GM23338 (cell line): ENCODE measurements around the gene KIAA1671. TPM values are rescaled to one million over a fixed set of nuclear protein-coding genes. Genes with fewer than 3 reads are reported as not detected.

Experiments used
- ATAC-seq: fragments of 200-7000 bp; cut with Tn5 transposase; 3 replicates; pipeline ENCODE4 v1.9.1; 2020
- DNase-seq: peaks from one replicate; pipeline ENCODE4 v3.0.0-alpha.2; 2015; ENCODE audit warnings: low spot score
- H2AFZ ChIP-seq: fragments of 200-600 bp; sonication (generic); 2 replicates; pipeline ENCODE4 v1.8.0; 2016; ENCODE audit warnings: antibody characterized with exemption, mild to moderate bottlenecking, moderate library complexity
- H3F3A ChIP-seq: fragments of 200-600 bp; sonication (generic); replicated peaks from 2 replicates; pipeline ENCODE4 v1.8.0; 2017; ENCODE audit warnings: antibody characterized with exemption, mixed run types, low read depth
- H3K27ac ChIP-seq: fragments of 200-600 bp; sonication (generic); 2 replicates; pipeline ENCODE4 v1.6.1; 2016; ENCODE audit warnings: low read depth
- H3K27me3 ChIP-seq: fragments of 200-600 bp; sonication (generic); 2 replicates; pipeline ENCODE4 v1.8.0; 2016; ENCODE audit warnings: mild to moderate bottlenecking, mixed run types, moderate library complexity; ENCODE audit not compliant: insufficient read depth
- H3K36me3 ChIP-seq: fragments of 200-600 bp; sonication (generic); 2 replicates; pipeline ENCODE4 v1.8.0; 2016; ENCODE audit warnings: mild to moderate bottlenecking; ENCODE audit not compliant: insufficient read depth
- H3K4me1 ChIP-seq: fragments of 200-600 bp; sonication (generic); 2 replicates; pipeline ENCODE4 v1.8.0; 2016; ENCODE audit warnings: mild to moderate bottlenecking, moderate library complexity; ENCODE audit not compliant: insufficient read depth
- H3K4me2 ChIP-seq: fragments of 200-600 bp; sonication (generic); 2 replicates; pipeline ENCODE4 v1.7.1; 2017; ENCODE audit warnings: mixed run types
- H3K4me3 ChIP-seq: fragments of 200-600 bp; sonication (generic); 2 replicates; pipeline ENCODE4 v1.6.1; 2016; ENCODE audit warnings: mixed run types
- H3K79me2 ChIP-seq: fragments of 200-600 bp; sonication (generic); replicated peaks from 2 replicates; pipeline ENCODE4 v1.8.0; 2017; ENCODE audit warnings: mild to moderate bottlenecking; ENCODE audit not compliant: insufficient read depth
- H3K9me2 ChIP-seq: fragments of 200-600 bp; sonication (generic); 2 replicates; pipeline ENCODE4 v1.8.0; 2017; ENCODE audit not compliant: insufficient read depth
- H4K20me1 ChIP-seq: fragments of 200-600 bp; sonication (generic); replicated peaks from 2 replicates; pipeline ENCODE4 v1.8.0; 2017; ENCODE audit warnings: mild to moderate bottlenecking; ENCODE audit not compliant: insufficient read depth
- H3K27ac Mint-ChIP-seq: 2 replicates; pipeline ENCODE4 v1.8.0; 2020; ENCODE audit warnings: inconsistent platforms, mild to moderate bottlenecking, moderate library complexity, mixed read lengths
- H3K27me3 Mint-ChIP-seq: 3 replicates; pipeline ENCODE4 v1.8.0; 2022; ENCODE audit warnings: low read depth, mild to moderate bottlenecking, moderate library complexity, mixed read lengths, inconsistent platforms; ENCODE audit not compliant: insufficient read depth, poor library complexity
- H3K36me3 Mint-ChIP-seq: 3 replicates; pipeline ENCODE4 v1.8.0; 2021; ENCODE audit warnings: low read depth, mild to moderate bottlenecking, inconsistent platforms, moderate library complexity, mixed read lengths
- H3K4me1 Mint-ChIP-seq: 3 replicates; pipeline ENCODE4 v1.8.0; 2020; ENCODE audit warnings: mild to moderate bottlenecking, inconsistent platforms, mixed read lengths
- H3K4me3 Mint-ChIP-seq: 3 replicates; pipeline ENCODE4 v1.8.0; 2021; ENCODE audit warnings: moderate library complexity, mild to moderate bottlenecking, inconsistent platforms, mixed read lengths
- H3K9me3 Mint-ChIP-seq: 3 replicates; pipeline ENCODE4 v1.8.0; 2020; ENCODE audit warnings: moderate library complexity, mild to moderate bottlenecking, inconsistent platforms, mixed read lengths
- CREB1 ChIP-seq: fragments of 250-450 bp; sonication (Bioruptor Pico); IDR thresholded peaks from 2 replicates; pipeline ENCODE4 v1.5.0; 2020; ENCODE audit warnings: low read depth, mild to moderate bottlenecking, moderate library complexity
- EZH2 ChIP-seq: fragments of 200-600 bp; sonication (generic); IDR thresholded peaks from one replicate; pipeline ENCODE4 v1.8.0; 2017; ENCODE audit warnings: antibody characterized with exemption, mild to moderate bottlenecking, low read depth; ENCODE audit not compliant: unreplicated experiment
- EZH2phosphoT487 ChIP-seq: fragments of 200-600 bp; sonication (generic); IDR thresholded peaks from one replicate; pipeline ENCODE4 v1.8.1; 2018; ENCODE audit warnings: antibody characterized with exemption; ENCODE audit not compliant: unreplicated experiment
- JUNB ChIP-seq: IDR thresholded peaks from one replicate; pipeline ENCODE4 v1.6.1; 2016; ENCODE audit warnings: antibody characterized with exemption; ENCODE audit not compliant: unreplicated experiment
- NANOG ChIP-seq: IDR thresholded peaks from 2 replicates; pipeline ENCODE4 v1.6.1; 2016; ENCODE audit warnings: antibody characterized with exemption, borderline replicate concordance
- POLR2AphosphoS5 ChIP-seq: IDR thresholded peaks from 2 replicates; pipeline ENCODE4 v1.6.1; 2016; ENCODE audit warnings: antibody characterized with exemption, low read depth
- ZNF114 ChIP-seq: fragments of 250-450 bp; sonication (Bioruptor Pico); IDR thresholded peaks from 2 replicates; pipeline ENCODE4 v1.5.0; 2020; ENCODE audit warnings: mild to moderate bottlenecking, moderate library complexity
- ZNF331 ChIP-seq: fragments of 250-450 bp; sonication (Bioruptor Pico); IDR thresholded peaks from 2 replicates; pipeline ENCODE4 v1.5.0; 2020; ENCODE audit warnings: low read depth, mild to moderate bottlenecking, moderate library complexity
- polyA plus RNA-seq: library from polyadenylated mRNA; unstranded; fragments of >200 nt; fragmentation: Nextera tagmentation; extraction: Ambion mirVana; gene quantifications from 2 replicates; pipeline ENCODE4 v1.2.1, GENCODE V29; 2016
- total RNA-seq: library from RNA; depleted of rRNA; stranded (reverse); fragments of >200 nt; shearing (Covaris generic); gene quantifications from 2 replicates; pipeline ENCODE4 v1.2.3, GENCODE V29; 2014
- TF ChIP-seq, protein P1 (sequence below): fragments of 250-450 bp; sonication (Bioruptor Pico); IDR thresholded peaks from 2 replicates; pipeline ENCODE4 v1.5.0; 2020; ENCODE audit warnings: mild to moderate bottlenecking, moderate library complexity
- TF ChIP-seq, protein P2 (sequence below): IDR thresholded peaks from one replicate; pipeline ENCODE4 v1.6.1; 2018; ENCODE audit warnings: antibody characterized with exemption; ENCODE audit not compliant: unreplicated experiment

KIAA1671 gene
- total and polyA plus RNA-seq, 2 experiments from 2014 or later = 6.1 to 27.2 TPM

DNA sequence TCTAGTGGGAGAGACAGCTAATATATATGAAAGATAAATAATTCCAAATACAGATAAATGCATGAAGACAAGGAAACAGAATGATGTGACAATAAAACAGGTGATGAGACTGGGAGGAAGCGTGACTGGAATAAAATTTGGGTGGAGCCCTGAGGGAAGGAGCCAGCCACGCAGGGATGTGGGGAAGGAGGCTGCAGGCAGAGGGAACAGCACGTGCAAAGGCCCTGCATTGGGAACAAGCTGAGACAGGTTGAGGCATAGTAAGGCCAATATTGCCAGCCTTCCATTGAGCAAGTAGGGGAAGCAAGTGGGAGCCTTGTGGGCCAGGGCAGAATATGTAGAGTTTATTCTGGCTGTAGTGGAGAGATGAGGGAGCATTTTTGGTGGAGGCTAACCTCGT is 139.6 kb downstream of the KIAA1671 start:
- Histone ChIP-seq H2AFZ (no peak overlapping the region), H3K9me2 (no peaks in the 10 kb centered on the region), H3K4me1 (no peaks in the 10 kb centered on the region), H3K36me3 (no peaks in the 10 kb centered on the region), H4K20me1 (peaks cover 3% of the 10 kb centered on the region; the same call in 1 of the 2 replicates), H3F3A (no peaks in the 10 kb centered on the region), H3K27ac (no peak overlapping the region), H3K4me2 (no peak overlapping the region), H3K4me3 (no peak overlapping the region), H3K27me3 (no peaks in the 10 kb centered on the region), H3K79me2 (no peaks in the 10 kb centered on the region)
- no peaks in the 10 kb centered on the region for H3K9me3 Mint-ChIP-seq
- DNase-seq (no peak), ATAC-seq (no peak)
- TF ChIP-seq ZNF331 (CRISPR knock-in tag) = no peak
- TF ChIP-seq, protein P1, sequence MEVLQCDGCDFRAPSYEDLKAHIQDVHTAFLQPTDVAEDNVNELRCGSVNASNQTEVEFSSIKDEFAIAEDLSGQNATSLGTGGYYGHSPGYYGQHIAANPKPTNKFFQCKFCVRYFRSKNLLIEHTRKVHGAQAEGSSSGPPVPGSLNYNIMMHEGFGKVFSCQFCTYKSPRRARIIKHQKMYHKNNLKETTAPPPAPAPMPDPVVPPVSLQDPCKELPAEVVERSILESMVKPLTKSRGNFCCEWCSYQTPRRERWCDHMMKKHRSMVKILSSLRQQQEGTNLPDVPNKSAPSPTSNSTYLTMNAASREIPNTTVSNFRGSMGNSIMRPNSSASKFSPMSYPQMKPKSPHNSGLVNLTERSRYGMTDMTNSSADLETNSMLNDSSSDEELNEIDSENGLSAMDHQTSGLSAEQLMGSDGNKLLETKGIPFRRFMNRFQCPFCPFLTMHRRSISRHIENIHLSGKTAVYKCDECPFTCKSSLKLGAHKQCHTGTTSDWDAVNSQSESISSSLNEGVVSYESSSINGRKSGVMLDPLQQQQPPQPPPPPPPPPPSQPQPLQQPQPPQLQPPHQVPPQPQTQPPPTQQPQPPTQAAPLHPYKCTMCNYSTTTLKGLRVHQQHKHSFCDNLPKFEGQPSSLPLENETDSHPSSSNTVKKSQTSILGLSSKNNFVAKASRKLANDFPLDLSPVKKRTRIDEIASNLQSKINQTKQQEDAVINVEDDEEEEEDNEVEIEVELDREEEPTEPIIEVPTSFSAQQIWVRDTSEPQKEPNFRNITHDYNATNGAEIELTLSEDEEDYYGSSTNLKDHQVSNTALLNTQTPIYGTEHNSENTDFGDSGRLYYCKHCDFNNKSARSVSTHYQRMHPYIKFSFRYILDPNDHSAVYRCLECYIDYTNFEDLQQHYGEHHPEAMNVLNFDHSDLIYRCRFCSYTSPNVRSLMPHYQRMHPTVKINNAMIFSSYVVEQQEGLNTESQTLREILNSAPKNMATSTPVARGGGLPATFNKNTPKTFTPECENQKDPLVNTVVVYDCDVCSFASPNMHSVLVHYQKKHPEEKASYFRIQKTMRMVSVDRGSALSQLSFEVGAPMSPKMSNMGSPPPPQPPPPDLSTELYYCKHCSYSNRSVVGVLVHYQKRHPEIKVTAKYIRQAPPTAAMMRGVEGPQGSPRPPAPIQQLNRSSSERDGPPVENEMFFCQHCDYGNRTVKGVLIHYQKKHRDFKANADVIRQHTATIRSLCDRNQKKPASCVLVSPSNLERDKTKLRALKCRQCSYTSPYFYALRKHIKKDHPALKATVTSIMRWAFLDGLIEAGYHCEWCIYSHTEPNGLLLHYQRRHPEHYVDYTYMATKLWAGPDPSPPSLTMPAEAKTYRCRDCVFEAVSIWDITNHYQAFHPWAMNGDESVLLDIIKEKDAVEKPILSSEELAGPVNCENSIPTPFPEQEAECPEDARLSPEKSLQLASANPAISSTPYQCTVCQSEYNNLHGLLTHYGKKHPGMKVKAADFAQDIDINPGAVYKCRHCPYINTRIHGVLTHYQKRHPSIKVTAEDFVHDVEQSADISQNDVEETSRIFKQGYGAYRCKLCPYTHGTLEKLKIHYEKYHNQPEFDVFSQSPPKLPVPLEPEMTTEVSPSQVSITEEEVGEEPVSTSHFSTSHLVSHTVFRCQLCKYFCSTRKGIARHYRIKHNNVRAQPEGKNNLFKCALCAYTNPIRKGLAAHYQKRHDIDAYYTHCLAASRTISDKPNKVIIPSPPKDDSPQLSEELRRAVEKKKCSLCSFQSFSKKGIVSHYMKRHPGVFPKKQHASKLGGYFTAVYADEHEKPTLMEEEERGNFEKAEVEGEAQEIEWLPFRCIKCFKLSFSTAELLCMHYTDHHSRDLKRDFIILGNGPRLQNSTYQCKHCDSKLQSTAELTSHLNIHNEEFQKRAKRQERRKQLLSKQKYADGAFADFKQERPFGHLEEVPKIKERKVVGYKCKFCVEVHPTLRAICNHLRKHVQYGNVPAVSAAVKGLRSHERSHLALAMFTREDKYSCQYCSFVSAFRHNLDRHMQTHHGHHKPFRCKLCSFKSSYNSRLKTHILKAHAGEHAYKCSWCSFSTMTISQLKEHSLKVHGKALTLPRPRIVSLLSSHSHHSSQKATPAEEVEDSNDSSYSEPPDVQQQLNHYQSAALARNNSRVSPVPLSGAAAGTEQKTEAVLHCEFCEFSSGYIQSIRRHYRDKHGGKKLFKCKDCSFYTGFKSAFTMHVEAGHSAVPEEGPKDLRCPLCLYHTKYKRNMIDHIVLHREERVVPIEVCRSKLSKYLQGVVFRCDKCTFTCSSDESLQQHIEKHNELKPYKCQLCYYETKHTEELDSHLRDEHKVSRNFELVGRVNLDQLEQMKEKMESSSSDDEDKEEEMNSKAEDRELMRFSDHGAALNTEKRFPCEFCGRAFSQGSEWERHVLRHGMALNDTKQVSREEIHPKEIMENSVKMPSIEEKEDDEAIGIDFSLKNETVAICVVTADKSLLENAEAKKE (CRISPR knock-in tag) = no peak
- TF ChIP-seq EZH2 = no peak
- TF ChIP-seq EZH2phosphoT487 = no peak
- TF ChIP-seq POLR2AphosphoS5 = no peak
- no peak for TF ChIP-seq JUNB
- no peak for TF ChIP-seq NANOG
- no peak for TF ChIP-seq ZNF114 (CRISPR knock-in tag)
- TF ChIP-seq, protein P2, sequence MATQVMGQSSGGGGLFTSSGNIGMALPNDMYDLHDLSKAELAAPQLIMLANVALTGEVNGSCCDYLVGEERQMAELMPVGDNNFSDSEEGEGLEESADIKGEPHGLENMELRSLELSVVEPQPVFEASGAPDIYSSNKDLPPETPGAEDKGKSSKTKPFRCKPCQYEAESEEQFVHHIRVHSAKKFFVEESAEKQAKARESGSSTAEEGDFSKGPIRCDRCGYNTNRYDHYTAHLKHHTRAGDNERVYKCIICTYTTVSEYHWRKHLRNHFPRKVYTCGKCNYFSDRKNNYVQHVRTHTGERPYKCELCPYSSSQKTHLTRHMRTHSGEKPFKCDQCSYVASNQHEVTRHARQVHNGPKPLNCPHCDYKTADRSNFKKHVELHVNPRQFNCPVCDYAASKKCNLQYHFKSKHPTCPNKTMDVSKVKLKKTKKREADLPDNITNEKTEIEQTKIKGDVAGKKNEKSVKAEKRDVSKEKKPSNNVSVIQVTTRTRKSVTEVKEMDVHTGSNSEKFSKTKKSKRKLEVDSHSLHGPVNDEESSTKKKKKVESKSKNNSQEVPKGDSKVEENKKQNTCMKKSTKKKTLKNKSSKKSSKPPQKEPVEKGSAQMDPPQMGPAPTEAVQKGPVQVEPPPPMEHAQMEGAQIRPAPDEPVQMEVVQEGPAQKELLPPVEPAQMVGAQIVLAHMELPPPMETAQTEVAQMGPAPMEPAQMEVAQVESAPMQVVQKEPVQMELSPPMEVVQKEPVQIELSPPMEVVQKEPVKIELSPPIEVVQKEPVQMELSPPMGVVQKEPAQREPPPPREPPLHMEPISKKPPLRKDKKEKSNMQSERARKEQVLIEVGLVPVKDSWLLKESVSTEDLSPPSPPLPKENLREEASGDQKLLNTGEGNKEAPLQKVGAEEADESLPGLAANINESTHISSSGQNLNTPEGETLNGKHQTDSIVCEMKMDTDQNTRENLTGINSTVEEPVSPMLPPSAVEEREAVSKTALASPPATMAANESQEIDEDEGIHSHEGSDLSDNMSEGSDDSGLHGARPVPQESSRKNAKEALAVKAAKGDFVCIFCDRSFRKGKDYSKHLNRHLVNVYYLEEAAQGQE = no peak
- no peak for TF ChIP-seq CREB1
- no peak overlapping the region for H3K4me3 Mint-ChIP-seq
- H3K27me3 Mint-ChIP-seq = no peaks in the 10 kb centered on the region
- no peak overlapping the region for H3K27ac Mint-ChIP-seq
- no peaks in the 10 kb centered on the region; the same call in 2 of the 3 replicates for H3K36me3 Mint-ChIP-seq
- 0 out of 3 replicates have a peak, but pooled peaks cover 3% of the 10 kb centered on the region for H3K4me1 Mint-ChIP-seq
